ENCODE data around the gene SNRNP48. TPM values are rescaled to one million over a fixed set of nuclear protein-coding genes. Genes with fewer than 3 reads are reported as not detected.
A peak's percentile ranks its signal among the peaks of the same experiment; 100 is the strongest.

Gene SNRNP48
- total RNA-seq, 4 donors from 2014 or later, result 11.2 to 28.8 (median 20.1) TPM

GRCh38 chr6:7542874-7543624 lies 46.9 kb upstream of the SNRNP48 start:
- 2 to 5% methylated on average over 19 to 30 of the region's 32 CpGs for WGBS, 2 donors
- Histone ChIP-seq H3K27ac (peak overlapping the region; percentile 94 to 98 (median 95)), H3K27me3 (no peaks in the 10 kb centered on the region), H3K36me3 (no peaks in the 10 kb centered on the region), H3K9me3 (no peaks in the 10 kb centered on the region), H3K4me3 (replicated peaks in 1 of 3) (peak overlapping the region; percentile 21 to 79 (median 76)), H3K4me1 (peaks cover 23 to 31% of the 10 kb centered on the region in 2 donors)
- intact Hi-C loops (cut with DNase I), result no loop called here
- TF ChIP-seq CTCF (IDR thresholded peaks at IDR 0.05) (no peak), POLR2A (IDR thresholded peaks at IDR 0.05) (peak in 1 of 2 donors; percentile 66)
- peak; percentile 91 to 92 for DNase-seq

- no peaks in the 10 kb centered on the region for H3K27me3 ChIP-seq
- peaks cover 28 to 37% of the 10 kb centered on the region in 2 donors for H3K4me1 ChIP-seq
- H3K27ac ChIP-seq, result peak overlapping the region; percentile 57 to 95 (median 94)
- peak; percentile 45 to 48 for DNase-seq
- intact Hi-C loops (cut with DNase I), result no loop called here
- H3K36me3 ChIP-seq, result no peaks in the 10 kb centered on the region
- TF ChIP-seq CTCF (IDR thresholded peaks at IDR 0.05) (no peak), POLR2A (IDR thresholded peaks at IDR 0.05) (peak in 1 of 2 donors; percentile 22)
- H3K9me3 ChIP-seq, result no peaks in the 10 kb centered on the region
- peak overlapping the region in 2 of 3 donors; percentile 13 to 79 for H3K4me3 ChIP-seq (replicated peaks in 1 of 3)
- WGBS, 2 donors, result 22 to 27% methylated on average over 13 of the region's 13 CpGs
These were observed 46.1 kb upstream of the SNRNP48 start for GRCh38 chr6:7543789-7544424.

- Histone ChIP-seq H3K36me3 (no peaks in the 10 kb centered on the region), H3K4me3 (replicated peaks in 1 of 3) (no peak overlapping the region), H3K27ac (peak overlapping the region; percentile 75 to 95 (median 94)), H3K4me1 (peaks cover 35 to 44% of the 10 kb centered on the region in 2 donors), H3K9me3 (no peaks in the 10 kb centered on the region), H3K27me3 (no peaks in the 10 kb centered on the region)
- 75 to 76% methylated on average over 3 of the region's 3 CpGs for WGBS, 2 donors
- intact Hi-C loops (cut with DNase I), result no loop called here
- no peak for DNase-seq
- no peak for TF ChIP-seq POLR2A (IDR thresholded peaks at IDR 0.05)
- no peak for TF ChIP-seq CTCF (IDR thresholded peaks at IDR 0.05)
These were observed 45.4 kb upstream of the SNRNP48 start for GRCh38 chr6:7544597-7544996.

GRCh38 chr6:7545316-7546019 lies 44.5 kb upstream of the SNRNP48 start:
- Histone ChIP-seq H3K9me3 (no peaks in the 10 kb centered on the region), H3K36me3 (no peaks in the 10 kb centered on the region), H3K4me3 (replicated peaks in 1 of 3) (no peak overlapping the region), H3K27me3 (no peaks in the 10 kb centered on the region), H3K4me1 (peaks cover 41 to 50% of the 10 kb centered on the region in 2 donors), H3K27ac (peak overlapping the region in 2 of 3 donors; percentile 75 to 83)
- WGBS, 2 donors, result 86% methylated on average over 12 of the region's 12 CpGs
- intact Hi-C loops (cut with DNase I), result no loop called here
- no peak for TF ChIP-seq CTCF (IDR thresholded peaks at IDR 0.05)
- no peak for TF ChIP-seq POLR2A (IDR thresholded peaks at IDR 0.05)
- no peak for DNase-seq

Measured in thyroid gland (tissue), 4 donors.